Midbrain (tissue), 1 donor: ENCODE results near the gene PTPRN2.

ENCODE experiments used
- DNase-seq: peaks from one replicate; lab custom pipeline; 2025; lab: John Stamatoyannopoulos, UW

Gene PTPRN2

DNA sequence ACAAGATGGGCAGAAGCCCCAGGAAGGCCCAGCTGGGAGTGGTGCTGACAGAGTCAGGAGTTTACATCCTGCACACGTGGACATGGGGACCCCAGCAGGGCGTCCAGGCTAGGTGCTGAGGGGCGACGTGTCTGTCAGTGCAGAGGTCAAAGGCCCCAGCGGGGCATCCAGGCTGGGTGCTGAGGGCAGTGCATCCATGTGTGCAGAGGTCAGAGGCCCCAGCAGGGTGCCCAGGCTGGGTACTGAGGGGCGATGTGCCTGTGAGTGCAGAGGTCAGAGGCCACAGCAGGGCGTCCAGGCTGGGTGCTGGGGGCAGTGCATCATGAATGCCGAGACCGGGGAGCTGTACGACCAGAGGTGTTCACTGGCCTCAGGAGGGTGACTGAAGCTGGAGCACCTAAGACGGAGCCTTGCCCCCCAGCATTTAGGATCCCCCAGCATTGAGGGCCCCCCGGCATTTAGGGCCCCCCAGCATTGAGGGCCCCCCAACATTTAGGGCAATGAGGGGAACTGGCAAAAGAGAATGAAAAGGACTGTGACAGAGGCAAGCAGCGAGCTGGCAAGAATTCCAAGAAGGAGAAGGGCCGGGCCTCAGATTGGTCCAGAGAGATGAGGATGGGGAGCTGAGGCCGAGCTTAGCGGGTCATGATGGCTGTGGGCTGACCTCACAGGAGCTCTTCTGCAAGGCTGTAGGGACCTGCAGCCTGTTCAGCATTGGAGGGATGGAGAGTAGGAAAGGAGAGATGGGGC lies 474.9 kb downstream of the PTPRN2 start:
- DNase-seq, result no peak

DNA sequence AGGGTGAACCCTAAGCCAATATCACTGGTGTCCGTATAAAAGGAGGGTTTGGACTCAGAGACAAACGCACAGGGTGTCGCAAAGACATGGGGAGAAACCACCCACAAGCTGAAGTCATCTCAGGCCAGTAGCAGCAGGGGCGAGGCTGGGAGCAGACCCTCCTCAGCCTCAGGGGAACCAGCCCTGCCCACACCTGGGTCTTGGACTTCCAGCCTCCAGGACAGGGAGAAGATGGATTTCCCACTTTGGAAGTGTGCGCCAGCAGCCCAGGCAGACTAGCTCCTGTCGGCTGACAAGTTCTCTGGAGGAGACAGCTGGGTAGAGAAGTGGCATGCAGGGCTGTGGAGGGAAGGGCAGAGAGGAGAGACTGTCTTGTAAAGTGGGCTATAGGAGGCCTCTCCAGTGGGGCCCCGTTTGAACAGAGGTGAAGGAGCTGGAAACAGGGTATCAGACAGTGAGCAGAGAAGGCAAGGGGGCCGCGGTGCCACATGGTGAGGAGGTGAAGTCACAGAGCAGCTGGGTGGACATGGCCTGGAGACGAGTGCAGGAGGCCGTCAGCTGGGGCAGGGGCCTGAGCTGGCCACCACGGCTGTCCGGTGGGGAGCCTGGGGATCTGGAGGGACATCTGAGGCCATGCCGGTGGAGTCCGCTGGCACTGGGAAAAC lies 475.6 kb downstream of the PTPRN2 start:
- DNase-seq, result no peak

DNA sequence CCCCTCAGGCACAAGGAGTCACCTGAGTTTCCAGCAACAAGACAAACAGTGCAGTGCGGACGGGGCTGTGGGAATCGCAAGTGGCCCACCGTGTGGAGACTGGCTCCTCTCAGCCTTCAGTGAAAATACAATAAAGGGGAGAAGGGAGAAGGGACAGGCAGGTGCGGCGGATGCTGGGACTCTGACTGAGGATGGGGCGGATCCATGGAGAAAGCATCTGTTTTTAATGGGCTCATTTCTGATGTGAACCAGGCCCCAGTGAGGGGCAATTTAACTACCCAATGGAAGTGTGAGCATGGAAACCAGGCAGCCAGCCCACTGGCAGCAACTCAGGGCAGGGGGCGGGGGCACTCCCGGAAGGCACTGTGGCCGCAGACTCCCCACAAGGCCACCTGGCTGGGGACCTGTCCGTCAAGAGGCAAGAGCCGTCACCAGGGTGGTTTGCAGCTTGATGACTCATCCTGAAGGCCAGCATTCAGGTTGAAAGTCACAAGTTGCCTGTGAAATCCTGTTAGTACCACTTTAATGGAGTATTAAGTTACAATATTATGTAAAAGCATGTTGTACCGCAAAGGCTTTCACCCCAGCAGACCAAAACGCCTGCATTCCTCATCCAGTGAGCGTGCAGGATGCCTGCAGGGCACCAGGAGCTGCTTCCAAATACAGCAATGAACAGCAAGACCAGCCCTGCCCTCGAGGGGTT lies 476.4 kb downstream of the PTPRN2 start:
- DNase-seq, result no peak

DNA sequence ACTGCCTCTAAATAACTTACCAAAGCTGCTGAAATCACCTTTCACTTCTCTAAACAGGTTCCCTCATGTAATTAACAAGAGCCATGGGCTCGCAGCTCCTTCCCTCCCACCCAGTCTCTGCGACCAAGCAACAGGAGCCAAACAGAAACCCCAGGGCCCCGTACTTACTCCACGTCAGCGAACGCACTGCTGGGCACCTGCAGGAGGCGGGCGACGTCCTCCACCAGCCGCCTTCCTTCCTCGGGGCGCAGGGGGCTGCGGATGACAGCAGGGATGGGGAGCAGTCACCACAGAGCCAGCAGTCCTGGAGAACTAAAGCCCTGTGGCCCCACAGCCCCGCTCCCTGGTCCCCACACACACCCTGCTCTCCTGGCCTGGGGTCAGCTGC lies 477.0 kb downstream of the PTPRN2 start:
- DNase-seq, result no peak

DNA sequence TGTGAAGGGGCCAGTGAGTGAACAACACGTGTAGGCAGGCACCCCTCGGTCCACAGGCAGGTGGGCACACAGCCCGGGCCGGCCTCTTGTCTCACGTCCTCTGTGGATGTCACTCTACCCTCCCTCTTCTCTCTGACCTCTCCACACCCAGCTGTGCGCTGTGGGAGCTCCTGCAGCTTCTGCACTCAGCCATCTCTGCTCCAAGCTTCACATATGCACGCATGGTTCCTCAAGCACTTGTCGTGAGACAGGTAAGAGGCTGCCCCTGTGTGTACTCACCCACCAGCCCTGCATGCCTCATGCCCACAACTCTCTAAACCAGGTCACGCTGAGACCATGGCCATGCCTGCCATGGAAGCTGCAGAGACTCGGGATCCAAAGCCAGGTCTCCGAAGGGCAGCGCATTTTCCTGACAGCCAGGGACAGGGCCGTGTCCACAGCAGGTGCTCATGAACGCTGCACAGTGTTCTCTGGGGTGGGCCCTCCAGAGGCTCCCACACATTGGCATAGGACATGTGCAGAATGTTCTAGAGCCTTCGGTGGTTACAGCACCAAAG lies 477.5 kb downstream of the PTPRN2 start:
- no peak for DNase-seq

DNA sequence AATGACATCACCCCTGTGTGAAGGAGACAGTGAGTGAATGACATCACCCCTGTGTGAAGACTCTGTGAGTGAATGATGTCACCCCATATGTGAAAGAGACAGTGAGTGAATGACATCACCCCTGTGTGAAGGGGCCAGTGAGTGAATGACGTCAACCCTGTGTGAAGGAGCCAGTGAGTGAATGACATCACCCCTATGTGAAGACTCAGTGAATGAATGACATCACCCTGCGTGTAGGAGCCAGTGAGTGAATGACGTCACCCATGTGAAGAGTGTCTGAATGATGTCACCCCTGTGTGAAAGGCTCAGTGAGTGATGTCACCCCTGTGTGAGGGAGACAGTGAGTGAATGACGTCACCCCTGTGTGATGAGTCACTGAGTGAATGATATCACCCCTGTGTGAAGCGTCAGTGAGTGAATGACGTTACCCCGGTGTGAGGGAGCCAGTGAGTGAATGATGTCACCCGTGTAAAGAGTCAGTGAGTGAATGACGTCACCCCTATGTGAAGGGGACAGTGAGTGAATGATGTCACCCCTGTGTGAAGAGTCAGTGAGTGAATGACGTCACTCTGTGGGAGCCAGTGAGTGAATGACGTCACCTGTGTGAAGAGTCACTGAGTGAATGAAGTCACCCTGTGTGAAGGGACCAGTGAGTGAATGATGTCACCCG lies 478.1 kb downstream of the PTPRN2 start:
- no peak for DNase-seq

DNA sequence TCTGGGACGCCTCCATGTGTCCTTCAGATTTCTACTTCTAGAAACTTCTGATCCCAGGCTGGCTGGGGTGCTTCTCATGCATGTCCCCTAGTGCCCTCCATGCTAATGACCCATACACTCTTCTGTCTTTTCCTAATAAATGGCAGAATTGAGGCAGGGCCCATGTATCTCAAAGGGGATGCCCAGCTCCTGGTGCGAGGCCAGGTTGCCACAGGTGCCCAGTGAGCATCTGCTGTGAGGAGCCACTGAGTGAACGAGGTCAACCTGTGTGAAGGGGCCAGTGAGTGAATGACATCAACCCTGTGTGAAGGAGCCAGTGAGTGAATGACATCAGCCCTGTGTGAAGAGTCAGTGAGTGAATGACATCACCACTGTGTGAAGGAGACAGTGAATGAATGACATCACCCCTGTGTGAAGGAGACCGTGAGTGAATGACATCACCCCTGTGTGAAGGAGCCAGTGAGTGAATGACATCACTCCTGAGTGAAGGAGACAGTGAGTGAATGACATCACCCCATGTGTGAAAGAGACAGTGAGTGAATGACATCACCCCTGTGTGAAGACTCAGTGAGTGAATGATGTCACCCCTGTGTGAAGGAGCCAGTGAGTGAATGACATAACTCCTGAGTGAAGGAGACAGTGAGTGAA lies 478.9 kb downstream of the PTPRN2 start:
- DNase-seq, result no peak

DNA sequence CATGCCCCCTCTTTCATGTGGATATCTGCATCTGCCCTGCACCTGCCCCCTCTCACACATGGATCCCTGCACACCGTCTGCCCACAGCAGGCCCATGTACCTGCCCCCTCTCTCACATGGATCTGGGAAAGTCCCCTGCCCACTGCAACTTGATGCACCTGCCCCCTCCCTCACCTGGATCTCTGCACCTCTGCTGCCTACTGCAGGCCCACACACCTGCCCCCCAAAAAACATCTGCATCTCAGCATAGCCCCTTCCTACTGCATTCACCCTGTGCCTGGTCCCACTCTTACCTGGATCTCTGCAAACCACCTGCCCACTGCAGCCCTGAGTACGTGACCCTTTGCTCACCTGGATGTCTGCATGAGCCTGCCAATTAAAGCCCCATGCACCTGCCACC lies 479.8 kb downstream of the PTPRN2 start:
- DNase-seq, result no peak

DNA sequence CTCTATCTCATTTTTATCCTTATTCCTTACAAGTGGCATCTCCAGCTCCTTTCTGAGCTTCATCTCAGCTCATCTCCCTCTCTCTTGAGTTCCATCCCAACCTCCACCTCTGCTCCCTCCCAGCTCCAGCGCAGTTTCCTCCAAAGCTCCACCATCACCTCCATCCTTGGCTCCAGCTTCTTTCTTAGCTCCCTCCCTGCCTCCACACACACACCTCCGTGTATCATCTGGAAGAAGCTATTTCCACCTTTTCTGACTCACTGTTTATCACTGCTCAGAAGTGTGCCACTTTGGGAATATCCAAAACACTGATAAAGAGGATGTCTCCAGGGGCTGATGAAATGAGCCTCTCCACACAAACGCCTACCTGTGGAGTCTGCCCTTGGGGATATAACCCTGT lies 481.4 kb downstream of the PTPRN2 start:
- DNase-seq, result no peak

DNA sequence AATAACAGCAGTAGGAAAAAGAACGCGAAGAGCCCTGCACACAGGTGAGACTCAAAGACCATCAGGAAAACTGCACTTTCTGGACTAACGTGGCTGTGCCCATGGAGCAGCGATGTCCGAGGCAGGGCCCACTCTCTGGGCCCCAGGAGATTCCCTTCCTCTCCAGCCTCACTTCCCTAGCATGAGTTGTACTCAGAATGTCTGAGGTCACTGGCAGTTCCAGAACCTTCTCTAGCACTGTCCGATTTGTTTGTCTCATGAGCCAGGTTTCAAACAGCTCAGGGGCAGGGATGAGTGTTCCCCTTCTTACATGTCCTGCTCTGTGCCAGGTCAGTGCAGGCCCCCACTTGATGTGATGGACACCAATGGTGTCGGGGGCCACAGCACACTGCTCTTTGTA lies 484.2 kb downstream of the PTPRN2 start:
- DNase-seq, result no peak

DNA sequence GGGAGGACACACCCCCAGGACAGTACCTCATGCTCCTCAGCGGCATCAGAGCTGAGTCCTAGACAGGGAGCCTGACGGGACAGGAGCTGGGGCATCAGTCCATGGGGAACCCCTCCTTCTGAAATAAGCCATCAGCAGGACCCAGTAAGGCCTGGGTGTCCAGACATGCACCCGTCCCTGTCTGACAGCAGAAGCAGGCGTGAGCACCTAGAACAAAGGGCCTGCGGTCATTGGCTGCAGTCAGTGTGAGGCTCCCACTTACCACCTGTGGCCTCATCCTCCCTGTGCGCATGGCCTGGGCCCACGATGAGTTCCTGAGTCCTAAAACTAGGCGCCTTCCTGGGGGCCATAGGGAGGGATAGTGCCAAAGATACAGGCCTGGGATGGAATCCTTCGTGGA lies 484.7 kb downstream of the PTPRN2 start:
- no peak for DNase-seq

DNA sequence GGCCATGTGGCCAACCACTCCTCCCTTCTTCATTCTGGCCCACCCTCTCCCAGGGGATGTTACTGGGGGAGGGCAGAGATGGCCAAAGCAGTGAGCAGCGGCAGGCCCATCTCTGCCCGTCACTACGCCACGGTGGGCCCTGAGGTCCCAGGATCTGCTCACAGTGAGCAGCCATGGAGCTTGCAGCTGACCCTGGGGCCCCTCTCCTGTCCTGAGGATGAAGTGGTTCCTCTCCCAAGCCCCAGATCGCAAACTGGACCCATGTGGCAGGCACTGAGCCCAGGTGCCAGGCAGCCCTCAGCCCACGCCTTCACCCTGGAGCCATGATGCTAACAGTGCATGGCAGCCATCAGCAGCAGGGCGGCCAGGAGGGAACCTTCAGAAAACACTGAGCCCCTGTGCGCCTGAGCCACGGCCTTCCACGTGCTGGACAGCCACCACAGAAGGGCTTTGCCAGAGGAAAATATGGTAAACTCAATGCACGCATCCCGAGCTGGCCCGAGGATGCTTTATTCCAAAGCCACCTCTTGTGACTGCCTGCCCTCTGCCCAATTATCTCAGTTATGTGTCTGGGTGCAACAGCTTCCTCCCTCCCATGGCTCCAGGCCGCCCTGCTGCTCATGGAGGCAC lies 485.7 kb downstream of the PTPRN2 start:
- DNase-seq, result no peak

DNA sequence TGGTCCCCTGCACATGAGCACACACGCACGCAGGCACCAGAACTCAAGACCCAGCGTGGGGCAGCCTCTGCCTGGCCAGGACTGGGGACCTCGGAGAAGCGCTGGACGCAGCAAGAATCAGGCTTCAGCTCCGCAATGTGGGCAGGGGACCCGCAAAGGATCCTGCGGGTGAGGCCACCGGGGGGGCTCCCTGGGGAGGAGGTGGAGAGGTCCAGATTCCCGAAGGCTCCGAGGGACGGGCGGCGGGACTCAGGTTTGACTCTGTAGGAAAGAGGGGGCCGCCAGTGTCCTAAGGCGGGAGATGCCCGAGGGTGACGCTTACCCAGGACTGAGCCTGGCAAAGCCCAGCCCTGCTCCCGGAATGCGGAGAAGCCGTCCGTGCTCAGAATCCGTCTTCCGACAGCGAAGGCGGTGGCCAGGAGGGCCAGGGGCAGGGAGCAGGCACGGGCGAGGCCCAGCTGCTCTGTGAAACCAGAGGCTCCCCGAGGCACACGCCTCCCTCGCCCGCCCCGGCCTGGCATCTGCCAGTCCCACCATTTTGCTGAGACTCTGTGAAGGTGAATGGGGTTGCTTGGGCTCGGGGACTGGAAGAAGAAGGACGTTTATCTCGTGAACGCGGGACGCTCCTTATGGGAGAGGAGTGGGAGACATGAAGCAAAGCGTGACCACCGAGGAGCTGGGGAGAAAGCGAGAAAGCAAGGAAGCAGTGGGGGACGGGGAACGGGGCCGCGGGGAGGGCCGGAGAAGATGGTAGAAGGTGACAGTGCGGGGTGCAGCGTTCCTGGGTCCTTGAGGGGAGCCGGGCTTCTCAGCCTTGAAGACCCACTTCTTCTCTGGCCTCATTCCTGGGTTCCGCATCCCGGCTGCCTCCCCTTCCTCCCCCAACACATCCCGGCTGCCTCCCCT lies 489.2 kb downstream of the PTPRN2 start:
- DNase-seq, result no peak

DNA sequence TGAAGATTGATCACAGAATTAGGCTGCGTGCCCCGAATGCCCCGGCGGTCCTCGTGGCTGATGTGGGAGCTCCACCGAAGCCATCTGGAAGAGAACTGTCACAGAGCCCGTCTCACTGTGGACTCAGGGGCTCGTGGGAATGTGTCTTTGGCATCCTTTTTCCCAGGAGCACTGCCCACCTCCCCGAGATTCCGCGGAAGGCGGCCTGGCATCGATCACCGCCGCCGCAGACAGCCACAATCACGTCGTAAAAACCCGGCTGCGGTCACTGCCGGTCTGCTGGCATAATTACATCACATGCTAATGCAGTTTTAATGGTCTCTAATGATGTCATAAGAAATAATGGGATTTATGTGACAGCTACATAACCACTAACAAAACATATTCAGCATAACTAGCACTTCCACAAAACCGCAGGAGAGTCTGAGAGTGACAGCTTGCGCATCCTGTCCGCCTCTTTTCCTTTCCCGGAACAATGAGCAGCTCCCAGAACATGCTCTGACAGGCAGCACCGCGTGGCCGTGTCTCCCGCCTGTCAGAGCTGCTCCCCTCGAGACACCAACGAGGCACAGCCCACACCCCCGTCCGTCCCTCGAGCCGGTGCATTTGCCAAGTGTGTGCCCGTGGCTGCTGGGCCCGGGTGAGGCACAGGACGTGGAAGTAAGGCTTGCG lies 490.0 kb downstream of the PTPRN2 start:
- no peak for DNase-seq

DNA sequence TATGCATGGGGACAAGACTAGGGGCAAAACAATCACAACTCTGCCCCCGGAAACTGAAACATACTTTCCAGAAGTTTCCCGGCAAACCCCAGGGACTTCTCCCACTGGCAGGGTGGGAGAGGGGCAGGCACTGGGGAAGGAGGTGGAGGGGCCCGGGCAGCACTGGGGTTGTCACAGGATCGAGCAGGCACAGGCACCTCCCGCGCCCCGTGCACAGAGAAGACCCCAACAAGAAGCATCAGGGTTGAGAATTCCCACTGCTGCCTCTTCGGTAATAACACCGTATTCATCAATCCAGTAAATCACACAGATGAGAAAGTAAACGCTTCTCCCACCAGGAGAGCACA lies 490.5 kb downstream of the PTPRN2 start:
- DNase-seq, result no peak

DNA sequence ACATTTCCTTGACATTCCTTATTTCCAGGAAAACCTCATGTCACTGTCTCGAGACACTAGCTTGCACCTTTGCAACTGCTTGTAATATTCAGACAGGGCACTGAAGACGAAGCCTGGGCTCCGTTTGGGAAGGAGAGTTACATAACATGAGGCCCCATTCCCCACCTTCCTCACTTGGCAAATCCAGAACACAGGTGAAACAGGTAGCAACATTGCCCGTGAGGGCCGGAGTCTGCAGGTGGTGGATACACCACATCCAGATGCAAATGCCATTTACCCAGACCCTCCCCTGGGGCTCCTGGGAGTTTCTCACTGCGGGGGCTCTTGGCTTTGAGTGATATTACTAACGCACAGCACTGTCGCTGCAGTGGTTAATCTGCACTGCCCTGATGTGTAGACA lies 491.0 kb downstream of the PTPRN2 start:
- DNase-seq, result no peak

DNA sequence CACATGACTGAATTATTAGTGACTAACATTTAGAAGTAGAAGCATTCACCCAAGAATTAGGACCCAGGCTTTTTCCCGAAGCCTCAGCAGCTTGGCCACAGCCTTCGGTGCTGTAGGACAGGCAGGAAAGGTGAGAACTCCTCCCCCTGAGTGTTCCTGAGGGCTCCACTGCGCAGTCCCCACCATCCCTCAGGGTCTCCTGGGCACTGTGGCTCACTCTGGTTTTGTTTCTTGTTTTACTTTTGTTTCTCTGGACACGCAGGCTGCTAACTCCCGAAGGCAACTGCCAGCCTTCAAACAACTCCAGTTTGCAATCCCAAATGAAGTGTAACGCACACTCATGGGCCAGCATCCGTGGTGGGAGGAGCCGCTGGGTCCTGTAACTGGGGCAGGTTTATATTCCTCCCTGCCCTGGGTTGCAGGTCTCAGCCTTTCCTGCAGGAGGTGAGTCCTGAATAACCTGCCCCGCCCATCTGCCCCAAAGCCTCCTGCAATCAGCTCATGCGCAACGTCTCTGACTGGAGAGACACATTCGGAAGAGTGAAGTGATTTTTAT lies 492.9 kb downstream of the PTPRN2 start:
- no peak for DNase-seq

DNA sequence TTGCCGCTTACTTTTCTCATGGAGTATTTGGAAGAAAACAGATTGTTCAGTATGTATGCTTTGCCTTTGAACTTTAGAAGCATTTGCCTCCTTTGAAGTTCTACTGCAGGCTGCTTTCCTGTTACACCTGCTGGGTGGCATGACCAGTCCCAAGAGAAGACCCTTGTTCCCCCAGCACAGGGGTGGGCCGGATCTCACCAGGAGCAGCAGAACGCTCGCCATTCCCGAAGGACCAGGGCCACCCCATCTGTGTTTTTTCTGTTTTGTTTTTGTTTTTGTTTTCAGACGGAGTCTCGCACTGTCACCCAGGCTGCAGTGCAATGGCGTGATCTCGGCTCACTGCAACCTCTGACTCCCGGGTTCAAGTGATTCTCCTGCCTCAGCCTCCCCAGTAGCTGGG lies 493.6 kb downstream of the PTPRN2 start:
- no peak for DNase-seq

DNA sequence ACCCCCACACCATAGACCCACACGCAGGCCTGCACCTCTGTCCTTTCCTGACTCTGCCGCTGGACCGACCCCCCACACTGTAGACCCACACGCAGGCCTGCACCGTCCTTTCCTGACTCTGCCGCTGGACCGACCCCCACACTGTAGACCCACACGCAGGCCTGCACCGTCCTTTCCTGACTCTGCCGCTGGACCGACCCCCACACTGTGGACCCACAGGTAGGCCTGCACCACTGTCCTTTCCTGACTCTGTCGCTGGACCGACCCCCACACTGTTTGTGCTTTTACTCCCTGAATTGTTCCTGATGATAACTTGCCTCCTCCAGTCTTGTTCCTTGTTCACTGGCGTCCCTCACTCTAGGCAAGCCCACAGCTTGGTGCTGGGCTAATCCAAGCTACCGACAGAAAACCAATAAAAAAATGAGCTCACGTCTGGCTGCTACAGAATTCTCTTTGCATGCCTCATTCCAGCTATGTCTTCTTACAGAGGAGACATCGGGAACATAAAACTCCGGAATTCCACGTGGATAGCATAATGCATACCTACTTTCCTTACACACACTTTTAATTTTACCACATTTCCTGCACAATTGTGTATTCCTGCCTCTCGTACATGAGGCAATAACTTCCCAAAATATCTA lies 494.3 kb downstream of the PTPRN2 start:
- no peak for DNase-seq
